Erythroblast (primary cell): ENCODE measurements around the gene TXNIP.

Experiments used
- GATA1 ChIP-seq: IDR thresholded peaks from 2 replicates; pipeline ENCODE4 v1.6.1; 2011; ENCODE audit warnings: low read depth, mild to moderate bottlenecking, control low read depth, low read length, moderate library complexity
- POLR2A ChIP-seq: IDR thresholded peaks from 2 replicates; pipeline ENCODE4 v1.6.1; 2011; ENCODE audit warnings: mild to moderate bottlenecking, low read length

DNA sequence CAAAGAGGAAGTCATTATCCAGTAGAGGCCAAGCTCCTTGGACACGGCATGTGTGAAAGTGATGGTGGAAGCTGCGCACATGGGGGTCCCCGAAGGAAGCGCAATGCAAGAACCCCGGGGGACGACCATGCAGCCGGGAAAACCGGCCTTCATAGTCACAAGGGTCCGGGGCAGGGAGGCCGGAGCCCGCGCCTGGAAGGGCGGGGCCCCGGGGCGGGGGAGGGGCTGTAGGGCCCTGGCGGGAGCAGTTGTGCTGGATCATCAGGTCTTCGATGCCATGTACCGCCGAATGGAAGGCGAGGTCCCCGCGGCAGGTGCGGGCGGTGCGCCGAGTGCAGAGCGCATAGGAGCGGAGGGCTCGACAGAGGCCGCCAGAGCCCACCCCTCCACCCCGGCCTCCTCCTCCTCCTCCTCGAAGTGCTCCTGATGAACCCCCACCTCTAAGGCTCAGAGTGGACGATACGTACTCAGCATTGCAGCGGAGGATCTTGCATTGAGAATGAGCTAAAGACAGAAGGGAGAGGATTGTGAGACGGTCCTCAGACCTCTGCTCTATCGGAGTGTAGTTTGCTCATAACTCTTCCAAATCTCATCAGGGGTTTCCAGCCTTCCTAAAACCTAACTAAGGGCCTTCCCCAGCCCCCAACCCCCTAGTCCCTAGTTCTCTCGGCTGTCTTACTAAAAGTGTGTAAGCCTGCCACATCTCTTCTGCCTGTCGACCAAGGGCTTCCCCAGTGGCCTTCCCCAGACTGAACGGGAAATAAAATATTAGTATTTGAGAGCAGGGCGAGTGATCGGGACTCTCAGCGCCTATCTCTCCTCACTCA, 23.1 kb upstream of the TXNIP start:
- TF ChIP-seq POLR2A (no peak), GATA1 (no peak)
